GOT3 (cell line): ENCODE measurements around the gene SHISA7.

ENCODE experiments used
- DNase-seq: peaks from one replicate; lab custom pipeline; 2025; ENCODE audit warnings: mixed read lengths; lab: John Stamatoyannopoulos, UW

Gene SHISA7

DNA sequence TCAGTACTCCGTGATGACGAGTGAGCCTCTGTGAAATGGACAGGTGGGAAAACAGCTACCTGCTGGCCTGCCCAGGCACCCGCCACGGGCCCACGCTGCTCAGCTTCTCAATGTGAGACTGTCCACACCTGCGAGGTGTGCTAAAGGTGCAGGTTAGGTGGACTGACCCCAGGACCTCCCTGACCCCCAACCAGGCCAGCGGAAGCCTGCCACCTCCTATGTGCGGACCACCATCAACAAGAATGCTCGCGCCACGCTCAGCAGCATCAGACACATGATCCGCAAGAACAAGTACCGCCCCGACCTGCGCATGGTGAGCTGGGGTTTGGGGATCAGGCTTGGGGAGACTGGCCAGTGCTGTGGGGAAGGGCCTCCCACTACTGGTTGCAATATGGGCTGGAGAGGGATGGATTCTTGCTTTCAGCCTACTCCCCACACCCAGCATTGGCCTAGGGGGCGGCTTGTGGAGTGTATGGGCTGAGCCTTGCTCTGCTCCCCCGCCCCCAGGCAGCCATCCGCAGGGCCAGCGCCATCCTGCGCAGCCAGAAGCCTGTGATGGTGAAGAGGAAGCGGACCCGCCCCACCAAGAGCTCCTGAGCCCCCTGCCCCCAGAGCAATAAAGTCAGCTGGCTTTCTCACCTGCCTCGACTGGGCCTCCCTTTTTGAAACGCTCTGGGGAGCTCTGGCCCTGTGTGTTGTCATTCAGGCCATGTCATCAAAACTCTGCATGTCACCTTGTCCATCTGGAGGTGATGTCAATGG, 55.2 kb downstream of the SHISA7 start:
- DNase-seq = no peak

DNA sequence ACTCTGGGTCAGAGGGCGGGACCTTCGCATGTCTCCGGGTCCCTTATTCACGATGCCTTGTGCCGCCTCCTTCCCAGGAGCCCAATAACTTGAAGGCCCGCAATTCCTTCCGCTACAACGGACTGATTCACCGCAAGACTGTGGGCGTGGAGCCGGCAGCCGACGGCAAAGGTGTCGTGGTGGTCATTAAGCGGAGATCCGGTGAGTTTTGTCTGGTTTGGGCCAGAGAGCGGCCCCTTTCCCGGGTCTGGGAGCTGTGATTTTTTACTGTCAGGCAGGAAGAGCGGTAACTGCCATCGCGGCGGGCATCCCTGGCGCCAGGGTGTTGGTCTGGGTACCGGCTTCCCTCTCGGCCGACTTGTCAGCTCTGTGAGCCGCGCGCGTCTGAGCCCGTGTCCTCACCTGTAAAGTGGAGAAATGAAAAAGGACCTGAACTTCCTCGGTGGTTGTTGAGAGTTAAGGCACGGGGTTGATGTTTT, 56.6 kb downstream of the SHISA7 start:
- no peak for DNase-seq

DNA sequence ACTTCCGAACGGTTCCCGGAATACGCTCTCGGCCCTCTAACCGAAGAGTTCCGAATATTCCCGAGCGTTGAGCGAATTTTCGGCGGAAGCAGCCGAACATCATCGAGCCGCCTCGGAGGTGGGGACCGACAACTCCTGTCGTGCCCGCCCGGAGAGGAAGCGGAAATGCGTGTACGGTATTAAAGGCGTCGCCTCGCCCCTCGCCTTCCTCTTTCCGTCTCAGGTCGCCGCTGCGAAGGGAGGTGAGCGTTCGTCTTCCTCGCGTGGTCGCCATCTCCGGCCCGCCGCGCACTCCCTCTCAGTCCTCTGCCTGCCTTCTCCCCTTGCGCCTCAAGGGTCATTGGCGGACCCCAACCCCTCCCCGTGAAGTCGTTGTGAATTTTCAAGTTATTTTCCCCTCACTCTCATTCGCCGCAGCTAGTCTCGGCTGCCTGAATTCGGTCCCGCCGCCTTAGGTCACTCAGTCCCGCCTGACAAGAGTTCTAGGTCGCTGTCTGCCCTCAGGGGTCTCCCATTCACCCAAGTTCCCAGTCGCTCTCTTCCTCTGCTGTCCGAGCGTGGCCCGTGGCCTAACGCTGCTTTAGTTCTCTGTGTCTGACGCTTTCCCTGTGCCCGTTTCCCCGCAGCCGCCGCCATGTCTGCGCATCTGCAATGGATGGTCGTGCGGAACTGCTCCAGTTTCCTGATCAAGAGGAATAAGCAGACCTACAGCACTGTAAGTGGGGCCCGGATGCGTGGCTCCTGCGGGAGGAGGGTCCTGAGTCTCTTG, 57.2 kb downstream of the SHISA7 start, which contains the start of gene RPL28:
Gene RPL28, plus strand, starts transcription at position 209 of the 769 bp plus-strand sequence. Its CDS starts 426 bp downstream, at position 635.
- DNase-seq = peak; percentile 89

DNA sequence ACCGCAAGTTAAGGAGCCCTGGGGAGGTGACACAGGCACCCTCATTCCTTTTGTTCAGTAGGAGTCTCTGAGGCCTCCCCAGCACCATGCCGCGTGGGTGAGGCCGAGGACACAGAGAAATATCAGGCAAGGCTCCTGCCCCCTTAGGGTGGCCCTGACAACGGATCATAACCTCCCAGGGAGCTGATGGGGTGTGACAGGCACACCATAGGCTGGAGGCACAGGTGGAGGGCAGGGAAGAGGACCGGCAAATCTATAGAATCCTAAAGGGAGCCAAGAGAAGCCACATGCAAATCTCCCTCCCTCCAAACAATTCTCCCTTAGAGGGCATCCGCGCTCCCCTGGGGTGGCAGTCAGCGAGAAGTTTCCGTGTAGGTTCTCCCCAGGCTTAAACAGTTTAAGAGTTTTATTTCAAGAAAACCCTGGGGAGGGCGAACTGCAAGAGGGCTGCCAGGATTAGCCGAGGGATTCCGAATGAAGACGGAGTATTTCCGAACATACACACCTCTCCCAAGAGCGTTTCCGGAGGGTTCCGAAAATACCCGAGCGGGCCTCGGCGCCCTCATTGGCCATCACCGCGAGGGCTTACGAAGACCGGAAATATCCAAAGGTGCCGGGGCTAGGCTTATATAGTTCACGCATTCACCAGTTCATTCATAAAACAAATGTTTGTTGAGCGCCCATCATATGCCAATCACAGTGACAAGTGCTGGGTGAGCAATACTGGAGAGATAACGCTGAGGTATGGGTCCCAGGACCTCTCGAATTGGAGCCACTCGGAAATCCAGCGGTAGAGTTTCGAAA, 58.0 kb downstream of the SHISA7 start:
- DNase-seq = peak; percentile 72

DNA sequence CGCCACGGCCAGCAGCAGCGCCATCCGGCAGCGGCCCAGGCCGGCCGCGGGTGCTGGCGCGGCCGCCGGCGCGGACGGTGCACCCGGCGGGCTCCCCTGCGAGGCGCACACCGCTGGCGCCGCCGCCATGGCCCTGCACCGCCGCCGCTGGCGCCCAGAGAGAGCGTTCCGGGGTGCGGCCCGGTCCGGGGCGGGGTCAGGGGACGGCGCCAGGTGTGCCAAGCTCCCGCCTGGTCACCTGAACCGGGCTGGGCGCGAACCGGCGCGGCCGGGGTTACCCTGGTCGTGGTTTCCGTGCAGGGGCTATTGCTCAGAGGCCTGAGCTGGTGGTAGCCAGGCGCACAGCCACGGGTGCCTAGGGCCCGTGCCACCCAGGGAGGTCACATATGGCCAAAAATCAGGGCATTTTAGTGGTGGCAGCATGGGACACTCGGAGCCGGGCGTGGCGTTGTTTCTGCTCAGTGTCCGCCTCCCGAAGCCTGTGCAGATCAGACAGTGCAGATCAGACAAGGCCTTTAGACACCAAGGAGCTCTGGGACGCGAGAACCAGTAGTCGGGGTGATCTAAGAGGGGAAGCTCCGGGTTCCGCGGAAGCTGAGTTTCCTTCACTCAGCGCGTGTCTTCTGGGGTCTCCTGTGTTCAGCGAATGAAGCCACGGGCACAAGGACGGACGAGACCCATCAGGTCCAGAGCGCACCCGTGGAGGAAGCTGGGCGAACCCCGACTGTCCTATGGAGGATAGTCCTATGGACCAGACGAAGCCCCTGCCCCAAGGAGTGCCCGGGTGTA, 58.8 kb downstream of the SHISA7 start, which contains the start of gene TMEM238:
Gene TMEM238, minus strand, starts transcription at position 162 of the 789 bp plus-strand sequence. Its CDS starts 33 bp downstream, at position 129.
- no peak for DNase-seq

DNA sequence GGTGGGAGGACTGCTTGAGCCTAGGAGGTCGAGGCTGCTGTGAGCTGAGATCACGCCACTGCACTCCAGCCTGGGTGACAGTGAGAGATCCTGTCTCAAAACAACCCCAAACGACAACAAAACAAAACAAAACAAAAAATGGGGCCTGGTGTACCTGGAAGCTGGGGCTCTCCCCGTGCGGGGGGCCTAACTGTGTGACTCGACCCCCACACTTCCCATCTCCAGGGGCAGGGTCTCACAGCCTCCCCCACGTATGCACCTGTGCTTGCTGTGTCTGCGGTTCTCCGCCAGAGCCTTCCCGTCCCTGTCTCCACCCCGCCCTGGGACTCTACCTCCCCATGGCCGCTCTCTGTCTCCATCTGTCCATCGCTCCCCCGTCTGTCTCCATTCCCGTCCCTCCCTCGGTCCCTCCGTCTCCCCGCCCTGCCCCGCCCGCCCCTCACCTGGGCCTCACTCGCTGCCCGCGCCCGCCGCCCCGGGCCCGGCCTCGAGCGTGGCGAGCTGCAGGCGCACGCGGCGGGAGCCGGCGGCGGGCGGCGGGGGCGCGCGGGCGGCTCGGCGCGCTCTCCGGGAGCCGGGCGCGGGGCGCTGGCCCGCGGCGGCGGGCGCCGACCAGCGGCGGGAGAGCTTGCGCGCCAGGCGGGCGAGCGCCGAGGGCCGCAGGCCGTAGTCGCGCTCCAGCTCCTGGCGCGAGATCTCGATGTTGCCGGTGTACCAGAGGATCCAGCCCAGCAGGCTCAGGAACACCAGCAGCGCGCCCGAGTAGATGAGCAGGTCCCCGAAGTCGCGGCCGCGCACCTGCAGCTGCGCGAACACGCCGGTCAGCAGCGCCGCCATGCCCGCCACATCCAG, 59.6 kb downstream of the SHISA7 start:
- no peak for DNase-seq

DNA sequence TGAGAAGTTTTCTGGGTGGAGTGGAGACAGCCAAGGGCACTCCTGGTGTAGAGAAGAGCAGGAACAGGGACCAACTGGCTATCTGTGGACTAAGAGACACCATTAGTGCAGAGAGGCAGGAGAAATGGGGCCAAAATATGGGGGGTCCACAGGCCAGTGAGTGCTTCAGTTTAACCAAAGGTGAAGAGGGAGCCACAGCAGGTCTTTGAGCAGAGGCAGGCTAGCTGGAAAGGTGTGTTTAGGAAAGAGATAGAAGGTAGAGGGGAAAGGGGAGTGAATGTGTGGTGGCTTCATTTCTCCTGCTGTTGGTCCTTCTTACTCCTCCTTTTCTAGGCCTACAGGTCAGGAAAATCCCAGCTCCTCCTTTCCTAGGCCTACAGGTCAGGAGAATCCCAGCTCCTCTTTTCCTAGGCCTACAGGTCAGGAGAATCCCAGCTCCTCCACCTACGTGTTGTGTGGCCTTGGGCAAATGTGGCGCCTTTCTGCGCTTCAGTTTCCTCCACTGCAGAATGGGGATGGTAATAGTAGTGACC, 60.5 kb downstream of the SHISA7 start:
- no peak for DNase-seq

DNA sequence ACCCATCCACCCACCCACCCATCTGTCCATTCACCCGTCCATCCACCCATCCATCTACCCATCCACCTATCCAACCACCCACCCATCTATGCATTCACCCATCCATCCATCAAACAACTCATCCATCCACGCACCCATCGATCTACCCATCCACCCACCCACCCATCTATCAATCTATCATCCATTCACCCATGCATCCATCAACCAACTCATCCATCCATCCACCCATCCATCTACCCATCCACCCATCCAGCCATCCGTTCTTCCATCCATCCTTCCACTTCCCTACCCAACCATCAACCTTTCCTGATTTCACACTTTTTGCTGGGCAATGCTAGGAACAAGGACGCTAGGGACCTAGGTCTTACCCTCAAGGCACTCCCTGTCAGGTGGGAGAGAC, 61.1 kb downstream of the SHISA7 start:
- no peak for DNase-seq

DNA sequence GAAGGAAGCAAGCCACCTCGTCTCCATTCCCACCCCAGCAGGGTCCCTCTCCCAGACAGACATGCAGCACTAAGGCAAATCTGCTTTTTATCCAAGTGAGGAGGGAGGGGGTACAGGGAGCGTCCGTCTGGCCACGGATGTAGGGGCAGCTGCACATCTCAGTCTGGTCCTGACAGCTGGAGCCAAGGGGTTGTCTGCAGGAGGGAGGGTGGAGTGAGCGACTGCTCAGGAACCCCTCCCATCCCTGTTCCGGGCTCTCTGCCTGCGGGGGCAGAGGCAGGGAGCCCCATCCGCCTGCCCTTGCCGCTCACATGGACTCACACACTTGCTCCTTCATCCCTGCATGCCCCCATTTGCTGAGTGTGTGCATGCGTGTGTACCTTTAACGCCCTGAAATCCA, 63.9 kb downstream of the SHISA7 start:
- DNase-seq = no peak
